GM23248 (cell line): Measurements from ENCODE around the gene AHCY. TPM values are rescaled to one million over a fixed set of nuclear protein-coding genes. Genes with fewer than 3 reads are reported as not detected.
"Not testable (repeated sequence)": the region's sequence is repeated elsewhere in the genome, so short reads cannot be mapped to it uniquely, and the experiment has no call there.

Experiments
- DNase-seq: peaks from one replicate; pipeline ENCODE4 v3.0.0-alpha.2; 2015
- H2AFZ ChIP-seq: fragments of 200-600 bp; sonication (generic); 2 replicates; pipeline ENCODE4 v1.6.1; 2016; ENCODE audit warnings: antibody characterized with exemption
- H3F3A ChIP-seq: fragments of 200-600 bp; sonication (generic); 2 replicates; pipeline ENCODE4 v1.6.1; 2016; ENCODE audit warnings: mild to moderate bottlenecking, antibody characterized with exemption, mixed run types; ENCODE audit not compliant: insufficient read depth
- H3K27ac ChIP-seq: fragments of 200-600 bp; sonication (generic); 2 replicates; pipeline ENCODE4 v1.5.1; 2016; ENCODE audit warnings: mild to moderate bottlenecking
- H3K27me3 ChIP-seq: fragments of 200-600 bp; sonication (generic); replicated peaks from 2 replicates; pipeline ENCODE4 v1.6.1; 2016; ENCODE audit warnings: mild to moderate bottlenecking; ENCODE audit not compliant: insufficient read depth
- H3K36me3 ChIP-seq: fragments of 200-600 bp; sonication (generic); 2 replicates; pipeline ENCODE4 v1.6.1; 2016; ENCODE audit warnings: low read depth, mild to moderate bottlenecking
- H3K4me1 ChIP-seq: fragments of 200-600 bp; sonication (generic); 2 replicates; pipeline ENCODE4 v1.6.1; 2016; ENCODE audit warnings: mild to moderate bottlenecking; ENCODE audit not compliant: insufficient read depth
- H3K4me2 ChIP-seq: fragments of 200-600 bp; sonication (generic); one replicate; pipeline ENCODE4 v1.6.1; 2016; ENCODE audit warnings: mild to moderate bottlenecking; ENCODE audit not compliant: unreplicated experiment
- H3K4me3 ChIP-seq: fragments of 200-600 bp; sonication (generic); 2 replicates; pipeline ENCODE4 v1.5.1; 2016; ENCODE audit warnings: mild to moderate bottlenecking
- H3K79me2 ChIP-seq: fragments of 200-600 bp; sonication (generic); 2 replicates; pipeline ENCODE4 v1.6.1; 2016; ENCODE audit warnings: mild to moderate bottlenecking; ENCODE audit not compliant: insufficient read depth
- H3K9ac ChIP-seq: fragments of 200-600 bp; sonication (generic); 2 replicates; pipeline ENCODE4 v1.6.1; 2016; ENCODE audit warnings: mild to moderate bottlenecking
- H3K9me2 ChIP-seq: fragments of 200-600 bp; sonication (generic); 2 replicates; pipeline ENCODE4 v1.6.1; 2016; ENCODE audit warnings: mixed run types, mild to moderate bottlenecking, moderate library complexity; ENCODE audit not compliant: insufficient read depth
- H3K9me3 ChIP-seq: fragments of 200-600 bp; sonication (generic); one replicate; pipeline ENCODE4 v1.6.1; 2017; ENCODE audit warnings: low read depth
- H4K20me1 ChIP-seq: fragments of 200-600 bp; sonication (generic); 2 replicates; pipeline ENCODE4 v1.6.0; 2016; ENCODE audit not compliant: insufficient read depth
- EZH2 ChIP-seq: fragments of 200-600 bp; sonication (generic); IDR thresholded peaks from 2 replicates; pipeline ENCODE4 v1.6.1; 2018; ENCODE audit warnings: antibody characterized with exemption, mild to moderate bottlenecking; ENCODE audit not compliant: insufficient read depth, poor library complexity, severe bottlenecking
- EZH2phosphoT487 ChIP-seq: fragments of 200-600 bp; sonication (generic); IDR thresholded peaks from 2 replicates; pipeline ENCODE4 v1.6.1; 2018; ENCODE audit warnings: antibody characterized with exemption, moderate library complexity, mild to moderate bottlenecking, low read depth; ENCODE audit not compliant: insufficient read depth
- WGBS, 2 experiments: methylation state at CpG; one replicate each; pipeline ENCODE4 v1.1.6; 2015 to 2017; ENCODE audit warnings: low lambda C conversion rate in 2 of 2, low coverage in 1 of 2; ENCODE audit errors: missing lambda C conversion rate in 2 of 2; 5-methylcytosine and 5-hydroxymethylcytosine counted together
- in situ Hi-C: fragments of 300-500 bp; cut with MboI; formaldehyde crosslinking; loops from 2 replicates; pipeline ENCODE4 v1.15.0; 2020
- polyA plus RNA-seq: library from polyadenylated mRNA; unstranded; fragments of >200 nt; fragmentation: Nextera tagmentation; extraction: Ambion mirVana; gene quantifications from 2 replicates; pipeline ENCODE4 v1.2.1, GENCODE V29; 2016
- total RNA-seq: library from RNA; depleted of rRNA; stranded (reverse); fragments of >200 nt; shearing (Covaris generic); gene quantifications from 2 replicates; pipeline ENCODE4 v1.2.3, GENCODE V29; 2014

Gene AHCY
- total and polyA plus RNA-seq, 2 experiments from 2014 or later = 53.7 to 115 TPM

- Histone ChIP-seq H3K9me3 (no peaks in the 10 kb centered on the region), H3K9me2 (no peaks in the 10 kb centered on the region), H3K27ac (no peak overlapping the region), H3F3A (no peaks in the 10 kb centered on the region), H2AFZ (no peak overlapping the region), H3K27me3 (no peaks in the 10 kb centered on the region), H4K20me1 (no peaks in the 10 kb centered on the region), H3K4me3 (no peak overlapping the region), H3K79me2 (no peaks in the 10 kb centered on the region), H3K9ac (no peak overlapping the region), H3K36me3 (no peaks in the 10 kb centered on the region), H3K4me1 (no peaks in the 10 kb centered on the region), H3K4me2 (no peak overlapping the region)
- no peak for DNase-seq
- no peak for TF ChIP-seq EZH2
- no peak for TF ChIP-seq EZH2phosphoT487
- 67 to 71% methylated on average over 5 of the region's 5 CpGs for WGBS, 2 experiments
- in situ Hi-C loops = no loop called here
Observed at GRCh38 chr20:34256629-34257124, 46.5 kb downstream of the AHCY start.

DNA sequence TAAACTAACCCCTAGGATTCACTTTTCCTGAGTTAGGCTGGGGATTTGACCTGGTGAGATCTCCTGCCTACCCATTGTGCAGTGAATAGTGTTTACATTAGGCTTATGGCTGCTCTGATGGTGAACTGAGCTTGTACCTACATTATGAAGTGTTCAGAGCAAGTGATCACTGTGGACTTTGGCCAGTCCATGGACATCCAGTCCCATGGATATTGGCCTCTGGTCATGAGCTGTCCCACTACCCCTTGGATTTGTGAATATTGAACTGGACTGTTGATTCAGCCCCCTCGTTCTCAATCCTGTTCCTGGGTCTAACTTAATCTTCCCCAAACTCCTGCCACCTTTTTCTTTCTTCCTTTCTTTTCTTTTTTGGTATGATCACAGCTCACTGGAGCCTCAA lies 48.2 kb downstream of the AHCY start:
- H3K79me2 ChIP-seq = no peaks in the 10 kb centered on the region
- no peaks in the 10 kb centered on the region for H3K9me3 ChIP-seq
- H3K9ac ChIP-seq = no peak overlapping the region
- no peak for TF ChIP-seq EZH2
- no peak for TF ChIP-seq EZH2phosphoT487
- H4K20me1 ChIP-seq = no peaks in the 10 kb centered on the region
- in situ Hi-C loops = no loop called here
- no peaks in the 10 kb centered on the region for H3K9me2 ChIP-seq
- no peaks in the 10 kb centered on the region for H3K4me1 ChIP-seq
- H3F3A ChIP-seq = no peaks in the 10 kb centered on the region
- H3K27me3 ChIP-seq = no peaks in the 10 kb centered on the region
- H3K27ac ChIP-seq = no peak overlapping the region
- DNase-seq = no peak
- H3K36me3 ChIP-seq = no peaks in the 10 kb centered on the region
- no peak overlapping the region for H2AFZ ChIP-seq
- WGBS, 2 experiments = 6 to 18% methylated on average over 1 of the region's 1 CpG
- no peak overlapping the region for H3K4me2 ChIP-seq
- no peak overlapping the region for H3K4me3 ChIP-seq

DNA sequence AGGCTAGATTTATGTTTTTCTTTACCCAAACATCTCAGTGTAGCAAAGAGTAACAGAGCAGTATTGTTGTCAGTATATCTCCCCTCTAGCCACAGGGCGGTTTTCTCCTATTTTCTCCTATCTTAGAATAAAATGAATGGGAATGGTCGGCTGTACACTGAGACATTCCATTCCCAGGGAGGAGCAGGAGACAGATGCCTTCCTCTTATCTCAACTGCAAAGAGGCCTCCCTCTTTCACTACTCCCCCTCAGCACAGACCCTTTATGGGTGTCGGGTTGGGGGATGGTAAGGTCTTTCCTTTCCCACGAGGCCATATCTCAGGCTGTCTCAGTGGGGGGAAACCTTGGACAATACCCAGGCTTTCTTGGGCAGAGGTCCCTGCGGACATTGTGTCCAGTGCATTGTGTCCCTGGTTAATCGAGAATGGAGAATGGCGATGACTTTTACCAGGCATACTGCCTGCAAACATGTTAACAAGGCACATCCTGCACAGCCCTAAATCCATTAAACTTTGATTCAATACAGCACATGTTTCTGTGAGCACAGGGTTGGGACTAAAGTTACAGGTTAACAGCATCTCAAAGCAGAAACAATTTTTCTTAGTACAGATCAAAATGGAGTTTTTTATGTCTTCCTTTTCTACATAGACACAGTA lies 50.6 kb downstream of the AHCY start:
- H2AFZ ChIP-seq, H3F3A ChIP-seq, H4K20me1 ChIP-seq, H3K4me1 ChIP-seq, H3K4me2 ChIP-seq, in situ Hi-C loops, H3K27me3 ChIP-seq, DNase-seq, H3K9ac ChIP-seq, H3K9me3 ChIP-seq, H3K9me2 ChIP-seq, H3K36me3 ChIP-seq, H3K79me2 ChIP-seq, H3K27ac ChIP-seq, H3K4me3 ChIP-seq: not testable (repeated sequence)
- WGBS, 2 experiments = 52 to 56% methylated on average over 7 of the region's 7 CpGs

DNA sequence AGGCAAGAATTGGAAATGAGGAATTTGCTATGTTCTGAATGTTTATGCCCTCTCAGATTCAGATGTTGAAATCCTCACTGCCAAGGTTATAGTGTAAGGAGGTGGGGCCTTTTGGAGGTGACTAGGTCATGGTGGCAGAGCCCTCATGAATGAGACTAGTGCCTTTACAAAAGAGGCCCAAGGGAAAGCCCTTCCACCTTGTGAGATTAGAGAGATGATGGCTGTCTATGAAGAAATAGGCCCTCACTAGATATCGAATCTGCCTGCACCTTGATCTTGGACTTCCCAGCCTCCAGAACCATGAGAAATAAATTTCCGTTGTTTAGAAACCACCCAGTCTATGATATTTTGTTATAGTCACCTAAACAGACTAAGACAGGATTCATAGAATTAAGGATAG lies 51.5 kb downstream of the AHCY start:
- no peak overlapping the region for H3K27ac ChIP-seq
- in situ Hi-C loops = no loop called here
- H3K9me3 ChIP-seq = no peaks in the 10 kb centered on the region
- no peak overlapping the region for H3K4me3 ChIP-seq
- no peaks in the 10 kb centered on the region for H3K9me2 ChIP-seq
- no peaks in the 10 kb centered on the region for H3F3A ChIP-seq
- no peaks in the 10 kb centered on the region for H3K36me3 ChIP-seq
- H3K27me3 ChIP-seq = no peaks in the 10 kb centered on the region
- no peak overlapping the region for H3K4me2 ChIP-seq
- TF ChIP-seq EZH2 = no peak
- no peak overlapping the region for H3K9ac ChIP-seq
- no peak for DNase-seq
- H3K79me2 ChIP-seq = no peaks in the 10 kb centered on the region
- peaks cover 3% of the 10 kb centered on the region; the same call in 1 of the 2 replicates for H3K4me1 ChIP-seq
- 90 to 94% methylated on average over 2 of the region's 2 CpGs for WGBS, 2 experiments
- no peak overlapping the region for H2AFZ ChIP-seq
- no peaks in the 10 kb centered on the region for H4K20me1 ChIP-seq

DNA sequence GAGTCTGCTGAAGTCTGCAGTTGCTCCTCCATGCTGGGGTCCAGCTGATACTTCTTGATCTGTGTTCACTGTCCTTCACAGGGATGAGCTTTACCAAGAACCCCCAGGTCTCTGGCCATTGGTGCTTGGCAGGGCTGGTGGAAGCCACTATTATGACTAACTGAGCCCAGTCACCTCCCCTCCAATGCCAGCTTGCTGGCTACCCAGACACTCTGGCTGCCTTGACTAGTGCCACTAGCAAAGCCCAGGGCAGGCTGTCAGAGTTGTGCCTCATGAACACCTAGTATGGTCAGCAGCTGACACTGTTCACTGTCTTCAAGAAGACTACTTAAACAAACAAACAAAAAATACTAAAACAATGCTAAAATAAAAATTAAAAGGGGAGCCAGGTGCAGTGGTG lies 53.1 kb downstream of the AHCY start:
- H3K4me1 ChIP-seq = peaks cover 3% of the 10 kb centered on the region; the same call in 1 of the 2 replicates
- H3K79me2 ChIP-seq = no peaks in the 10 kb centered on the region
- no peaks in the 10 kb centered on the region for H3K27me3 ChIP-seq
- in situ Hi-C loops = no loop called here
- no peaks in the 10 kb centered on the region for H4K20me1 ChIP-seq
- TF ChIP-seq EZH2 = no peak
- no peak for TF ChIP-seq EZH2phosphoT487
- no peak overlapping the region for H3K4me2 ChIP-seq
- DNase-seq = peak; percentile 17
- no peaks in the 10 kb centered on the region for H3K36me3 ChIP-seq
- no peaks in the 10 kb centered on the region for H3K9me3 ChIP-seq
- H3K4me3 ChIP-seq = no peak overlapping the region
- no peaks in the 10 kb centered on the region for H3F3A ChIP-seq
- H2AFZ ChIP-seq = no peak overlapping the region
- no peak overlapping the region for H3K27ac ChIP-seq
- no peak overlapping the region for H3K9ac ChIP-seq
- no peaks in the 10 kb centered on the region for H3K9me2 ChIP-seq
